Liver (tissue), 9 donors: ENCODE data around the gene CLDN14. TPM values are rescaled to one million over a fixed set of nuclear protein-coding genes. Genes with fewer than 3 reads are reported as not detected.

ENCODE experiments used
- DNase-seq: peaks from one replicate; pipeline ENCODE4 v3.0.0-alpha.2; 2017; ENCODE audit warnings: low spot score
- H3K27ac ChIP-seq, 2 donors: one replicate each; pipeline ENCODE4 v1.7.0; 2013; ENCODE audit warnings: inconsistent platforms in 2 of 2, low read length in 2 of 2, control low read depth in 1 of 2, low read depth in 1 of 2, mild to moderate bottlenecking in 1 of 2
- H3K27me3 ChIP-seq, 4 donors: one replicate each; pipeline versions ENCODE4 v1.6.1 to v1.7.0; 2013; ENCODE audit warnings: low read length in 3 of 4, inconsistent platforms in 1 of 4, mild to moderate bottlenecking in 1 of 4, moderate library complexity in 1 of 4; ENCODE audit not compliant: control insufficient read depth in 4 of 4, insufficient read depth in 4 of 4
- H3K36me3 ChIP-seq, 4 donors: one replicate each; pipeline versions ENCODE4 v1.6.1 to v1.7.0; 2013; ENCODE audit warnings: low read length in 3 of 4, mild to moderate bottlenecking in 3 of 4, low read depth in 1 of 4, moderate library complexity in 1 of 4; ENCODE audit not compliant: control insufficient read depth in 4 of 4, insufficient read depth in 3 of 4
- H3K4me1 ChIP-seq, 4 donors: one replicate each; pipeline versions ENCODE4 v1.6.1 to v1.7.0; 2013; ENCODE audit warnings: low read length in 3 of 4, mild to moderate bottlenecking in 3 of 4, moderate library complexity in 1 of 4; ENCODE audit not compliant: control insufficient read depth in 4 of 4, insufficient read depth in 4 of 4
- H3K4me3 ChIP-seq, 3 donors: one replicate each; pipeline versions ENCODE4 v1.6.1 to v1.7.0; 2013; ENCODE audit warnings: low read length in 3 of 3, control low read depth in 1 of 3, low read depth in 1 of 3, mild to moderate bottlenecking in 1 of 3
- H3K9ac ChIP-seq, 2 donors: one replicate each; pipeline ENCODE4 v1.7.0; 2013; ENCODE audit warnings: low read length in 2 of 2, mild to moderate bottlenecking in 2 of 2, moderate library complexity in 2 of 2, control low read depth in 1 of 2, low read depth in 1 of 2
- H3K9me3 ChIP-seq, 4 donors: one replicate each; pipeline versions ENCODE4 v1.6.1 to v1.7.0; 2013; ENCODE audit warnings: low read length in 3 of 4; ENCODE audit not compliant: control insufficient read depth in 4 of 4
- EGR1 ChIP-seq, 2 donors: IDR thresholded peaks; 2 replicates each; pipeline ENCODE4 v1.6.1; 2016 to 2018; ENCODE audit warnings: antibody characterized with exemption in 2 of 2, low read depth in 2 of 2
- FOXA1 ChIP-seq: IDR thresholded peaks from 2 replicates; pipeline ENCODE4 v1.6.1; 2016; ENCODE audit warnings: antibody characterized with exemption
- FOXA2 ChIP-seq: IDR thresholded peaks from 2 replicates; pipeline ENCODE4 v1.6.1; 2016; ENCODE audit warnings: antibody characterized with exemption
- GABPA ChIP-seq, 2 donors: IDR thresholded peaks in 1 of 2; conservative IDR thresholded peaks in 1 of 2; 2 replicates each; pipeline ENCODE4 v1.6.1; 2016; ENCODE audit warnings: antibody characterized with exemption in 2 of 2, mild to moderate bottlenecking in 1 of 2, moderate library complexity in 1 of 2
- HNF4A ChIP-seq, 2 donors: conservative IDR thresholded peaks; 2 replicates each; pipeline ENCODE4 v1.6.1; 2016; ENCODE audit warnings: antibody characterized with exemption in 2 of 2, mild to moderate bottlenecking in 2 of 2
- HNF4G ChIP-seq: IDR thresholded peaks from 2 replicates; pipeline ENCODE4 v1.6.1; 2016; ENCODE audit warnings: antibody characterized with exemption
- NR2F2 ChIP-seq: IDR thresholded peaks from 2 replicates; pipeline ENCODE4 v1.6.1; 2016; ENCODE audit warnings: antibody characterized with exemption
- RAD21 ChIP-seq, 2 donors: IDR thresholded peaks; 2 replicates each; pipeline ENCODE4 v1.6.1; 2016; ENCODE audit warnings: antibody characterized with exemption in 2 of 2, mild to moderate bottlenecking in 2 of 2
- RXRA ChIP-seq, 2 donors: IDR thresholded peaks; 2 replicates each; pipeline ENCODE4 v1.6.1; 2017 to 2018; ENCODE audit warnings: antibody characterized with exemption in 2 of 2, mild to moderate bottlenecking in 1 of 2
- SP1 ChIP-seq: IDR thresholded peaks from 2 replicates; pipeline ENCODE4 v1.6.1; 2018; ENCODE audit warnings: antibody characterized with exemption, mild to moderate bottlenecking
- TAF1 ChIP-seq: conservative IDR thresholded peaks from 2 replicates; pipeline ENCODE4 v1.6.1; 2016; ENCODE audit warnings: antibody characterized with exemption, mild to moderate bottlenecking
- YY1 ChIP-seq: IDR thresholded peaks from 2 replicates; pipeline ENCODE4 v1.6.1; 2016; ENCODE audit warnings: antibody characterized with exemption, mild to moderate bottlenecking
- WGBS: extraction: QIAGEN DNeasy Blood & Tissue Kit; methylation state at CpG from one replicate; pipeline ENCODE4 v1.1.7; 2013; 5-methylcytosine and 5-hydroxymethylcytosine counted together
- polyA plus RNA-seq, 2 donors: library from polyadenylated mRNA; stranded (reverse) in 1 of 2; unstranded in 1 of 2; fragments of 200-250 nt in 1 of 2; fragments of >200 nt in 1 of 2; fragmentation: Nextera tagmentation in 1 of 2; extraction: Ambion mirVana in 1 of 2; gene quantifications; one replicate each; pipeline versions ENCODE4 v1.2.1 to v1.2.3, GENCODE V29; 2013 to 2015
- total RNA-seq, 2 donors: library from RNA; depleted of rRNA; stranded (reverse); fragments of >200 nt; gene quantifications; one replicate each; pipeline ENCODE4 v1.2.3, GENCODE V29; 2014
- TF ChIP-seq, protein P1 (sequence below): IDR thresholded peaks from 2 replicates; pipeline ENCODE4 v1.6.1; 2016; ENCODE audit warnings: antibody characterized with exemption
- TF ChIP-seq, protein P2 (sequence below): IDR thresholded peaks from 2 replicates; pipeline ENCODE4 v1.6.1; 2016; ENCODE audit warnings: antibody characterized with exemption
- TF ChIP-seq, protein P3 (sequence below): fragments of 150-350 bp; IDR thresholded peaks from 2 replicates; pipeline ENCODE4 v1.5.1; 2017; ENCODE audit warnings: improper control_type of control experiment, low read depth, low read length; ENCODE audit not compliant: missing input control
- TF ChIP-seq, protein P4 (sequence below): IDR thresholded peaks from 2 replicates; pipeline ENCODE4 v1.6.1; 2016; ENCODE audit warnings: antibody characterized with exemption, mild to moderate bottlenecking
- TF ChIP-seq, protein P5 (sequence below): IDR thresholded peaks from 2 replicates; pipeline ENCODE4 v1.6.1; 2016; ENCODE audit warnings: antibody characterized with exemption
- donor health status: healthy.
- donor health status: healthy.
- donor health status: healthy.
- donor health status: healthy.
- donor health status: healthy.

Gene CLDN14
- total and polyA plus RNA-seq, 4 donors = 6.3 to 19.4 (median 13.4) TPM

DNA sequence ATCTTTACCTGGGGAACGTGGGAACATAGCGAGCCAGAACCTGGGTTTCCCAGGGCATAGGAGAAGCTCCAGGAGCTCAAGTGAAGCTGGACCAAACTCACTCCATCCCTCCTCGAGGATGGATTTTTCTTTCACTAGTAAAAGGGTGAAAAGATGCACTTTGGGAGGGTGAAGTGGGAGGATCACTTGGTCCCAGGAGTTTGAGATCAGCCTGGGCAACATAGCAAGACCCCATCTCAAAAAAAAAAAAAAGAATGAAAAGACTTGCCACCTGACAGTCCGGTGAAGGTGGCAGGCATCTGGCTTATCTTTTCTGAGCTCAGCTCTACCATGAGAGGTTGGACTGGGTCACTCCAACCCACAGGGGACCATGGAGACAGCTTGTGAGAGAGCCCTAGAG lies 52.4 kb downstream of the CLDN14 start:
- H3K4me3 ChIP-seq = no peak overlapping the region
- DNase-seq = no peak
- WGBS = 94% methylated on average over 4 of the region's 4 CpGs
- no peaks in the 10 kb centered on the region for H3K27me3 ChIP-seq
- peaks cover 0 to 4% (median 1%) of the 10 kb centered on the region in 4 donors for H3K4me1 ChIP-seq
- H3K9ac ChIP-seq = no peak overlapping the region
- no peaks in the 10 kb centered on the region for H3K36me3 ChIP-seq
- no peak overlapping the region for H3K27ac ChIP-seq
- no peaks in the 10 kb centered on the region for H3K9me3 ChIP-seq
- no peak for TF ChIP-seq EGR1 (IDR thresholded peaks at IDR 0.05; ENCODE audit: low read depth in 2 of 2)
- TF ChIP-seq FOXA2 = no peak
- no peak for TF ChIP-seq TAF1
- TF ChIP-seq, protein P1, sequence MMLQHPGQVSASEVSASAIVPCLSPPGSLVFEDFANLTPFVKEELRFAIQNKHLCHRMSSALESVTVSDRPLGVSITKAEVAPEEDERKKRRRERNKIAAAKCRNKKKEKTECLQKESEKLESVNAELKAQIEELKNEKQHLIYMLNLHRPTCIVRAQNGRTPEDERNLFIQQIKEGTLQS = no peak
- no peak for TF ChIP-seq FOXA1
- TF ChIP-seq, protein P2, sequence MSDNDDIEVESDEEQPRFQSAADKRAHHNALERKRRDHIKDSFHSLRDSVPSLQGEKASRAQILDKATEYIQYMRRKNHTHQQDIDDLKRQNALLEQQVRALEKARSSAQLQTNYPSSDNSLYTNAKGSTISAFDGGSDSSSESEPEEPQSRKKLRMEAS = no peak
- no peak for TF ChIP-seq HNF4A (conservative IDR thresholded peaks at IDR 0.05)
- TF ChIP-seq GABPA (IDR thresholded peaks at IDR 0.05 in 1 of 2, conservative IDR thresholded peaks at IDR 0.05 in 1 of 2) = no peak
- no peak for TF ChIP-seq RXRA (IDR thresholded peaks at IDR 0.05)
- no peak for TF ChIP-seq NR2F2
- TF ChIP-seq, protein P3, sequence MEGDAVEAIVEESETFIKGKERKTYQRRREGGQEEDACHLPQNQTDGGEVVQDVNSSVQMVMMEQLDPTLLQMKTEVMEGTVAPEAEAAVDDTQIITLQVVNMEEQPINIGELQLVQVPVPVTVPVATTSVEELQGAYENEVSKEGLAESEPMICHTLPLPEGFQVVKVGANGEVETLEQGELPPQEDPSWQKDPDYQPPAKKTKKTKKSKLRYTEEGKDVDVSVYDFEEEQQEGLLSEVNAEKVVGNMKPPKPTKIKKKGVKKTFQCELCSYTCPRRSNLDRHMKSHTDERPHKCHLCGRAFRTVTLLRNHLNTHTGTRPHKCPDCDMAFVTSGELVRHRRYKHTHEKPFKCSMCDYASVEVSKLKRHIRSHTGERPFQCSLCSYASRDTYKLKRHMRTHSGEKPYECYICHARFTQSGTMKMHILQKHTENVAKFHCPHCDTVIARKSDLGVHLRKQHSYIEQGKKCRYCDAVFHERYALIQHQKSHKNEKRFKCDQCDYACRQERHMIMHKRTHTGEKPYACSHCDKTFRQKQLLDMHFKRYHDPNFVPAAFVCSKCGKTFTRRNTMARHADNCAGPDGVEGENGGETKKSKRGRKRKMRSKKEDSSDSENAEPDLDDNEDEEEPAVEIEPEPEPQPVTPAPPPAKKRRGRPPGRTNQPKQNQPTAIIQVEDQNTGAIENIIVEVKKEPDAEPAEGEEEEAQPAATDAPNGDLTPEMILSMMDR = no peak
- no peak for TF ChIP-seq HNF4G
- TF ChIP-seq, protein P4, sequence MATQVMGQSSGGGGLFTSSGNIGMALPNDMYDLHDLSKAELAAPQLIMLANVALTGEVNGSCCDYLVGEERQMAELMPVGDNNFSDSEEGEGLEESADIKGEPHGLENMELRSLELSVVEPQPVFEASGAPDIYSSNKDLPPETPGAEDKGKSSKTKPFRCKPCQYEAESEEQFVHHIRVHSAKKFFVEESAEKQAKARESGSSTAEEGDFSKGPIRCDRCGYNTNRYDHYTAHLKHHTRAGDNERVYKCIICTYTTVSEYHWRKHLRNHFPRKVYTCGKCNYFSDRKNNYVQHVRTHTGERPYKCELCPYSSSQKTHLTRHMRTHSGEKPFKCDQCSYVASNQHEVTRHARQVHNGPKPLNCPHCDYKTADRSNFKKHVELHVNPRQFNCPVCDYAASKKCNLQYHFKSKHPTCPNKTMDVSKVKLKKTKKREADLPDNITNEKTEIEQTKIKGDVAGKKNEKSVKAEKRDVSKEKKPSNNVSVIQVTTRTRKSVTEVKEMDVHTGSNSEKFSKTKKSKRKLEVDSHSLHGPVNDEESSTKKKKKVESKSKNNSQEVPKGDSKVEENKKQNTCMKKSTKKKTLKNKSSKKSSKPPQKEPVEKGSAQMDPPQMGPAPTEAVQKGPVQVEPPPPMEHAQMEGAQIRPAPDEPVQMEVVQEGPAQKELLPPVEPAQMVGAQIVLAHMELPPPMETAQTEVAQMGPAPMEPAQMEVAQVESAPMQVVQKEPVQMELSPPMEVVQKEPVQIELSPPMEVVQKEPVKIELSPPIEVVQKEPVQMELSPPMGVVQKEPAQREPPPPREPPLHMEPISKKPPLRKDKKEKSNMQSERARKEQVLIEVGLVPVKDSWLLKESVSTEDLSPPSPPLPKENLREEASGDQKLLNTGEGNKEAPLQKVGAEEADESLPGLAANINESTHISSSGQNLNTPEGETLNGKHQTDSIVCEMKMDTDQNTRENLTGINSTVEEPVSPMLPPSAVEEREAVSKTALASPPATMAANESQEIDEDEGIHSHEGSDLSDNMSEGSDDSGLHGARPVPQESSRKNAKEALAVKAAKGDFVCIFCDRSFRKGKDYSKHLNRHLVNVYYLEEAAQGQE = no peak

DNA sequence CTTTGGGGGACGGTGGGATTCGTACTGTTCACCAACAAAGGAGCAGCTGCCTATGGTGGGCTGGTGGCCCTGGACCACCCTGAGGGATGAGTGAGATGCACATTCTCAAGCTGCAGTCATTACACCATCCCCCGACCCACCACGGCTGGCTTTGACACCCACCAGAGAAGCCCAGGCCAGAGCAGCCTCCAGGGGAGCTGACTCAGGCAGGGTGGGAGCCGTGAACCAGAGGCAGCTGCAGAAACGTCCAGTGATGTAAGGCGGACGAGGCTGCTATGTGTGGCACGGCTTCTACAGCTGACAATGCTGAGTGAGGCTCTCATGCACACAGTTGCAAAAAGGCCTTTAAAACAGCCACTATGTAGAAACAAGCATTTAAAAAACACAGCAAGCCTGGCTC lies 54.6 kb downstream of the CLDN14 start:
- H3K9me3 ChIP-seq = no peaks in the 10 kb centered on the region
- no peak overlapping the region for H3K4me3 ChIP-seq
- H3K9ac ChIP-seq = no peak overlapping the region
- no peaks in the 10 kb centered on the region for H3K27me3 ChIP-seq
- no peak for DNase-seq
- WGBS = 94% methylated on average over 9 of the region's 9 CpGs
- TF ChIP-seq YY1 = no peak
- no peak for TF ChIP-seq SP1
- no peak for TF ChIP-seq NR2F2
- TF ChIP-seq, protein P1 = no peak
- TF ChIP-seq EGR1 (IDR thresholded peaks at IDR 0.05; ENCODE audit: low read depth in 2 of 2) = no peak
- TF ChIP-seq FOXA2 = no peak
- no peak for TF ChIP-seq RXRA (IDR thresholded peaks at IDR 0.05)
- TF ChIP-seq FOXA1 = no peak
- TF ChIP-seq, protein P5, sequence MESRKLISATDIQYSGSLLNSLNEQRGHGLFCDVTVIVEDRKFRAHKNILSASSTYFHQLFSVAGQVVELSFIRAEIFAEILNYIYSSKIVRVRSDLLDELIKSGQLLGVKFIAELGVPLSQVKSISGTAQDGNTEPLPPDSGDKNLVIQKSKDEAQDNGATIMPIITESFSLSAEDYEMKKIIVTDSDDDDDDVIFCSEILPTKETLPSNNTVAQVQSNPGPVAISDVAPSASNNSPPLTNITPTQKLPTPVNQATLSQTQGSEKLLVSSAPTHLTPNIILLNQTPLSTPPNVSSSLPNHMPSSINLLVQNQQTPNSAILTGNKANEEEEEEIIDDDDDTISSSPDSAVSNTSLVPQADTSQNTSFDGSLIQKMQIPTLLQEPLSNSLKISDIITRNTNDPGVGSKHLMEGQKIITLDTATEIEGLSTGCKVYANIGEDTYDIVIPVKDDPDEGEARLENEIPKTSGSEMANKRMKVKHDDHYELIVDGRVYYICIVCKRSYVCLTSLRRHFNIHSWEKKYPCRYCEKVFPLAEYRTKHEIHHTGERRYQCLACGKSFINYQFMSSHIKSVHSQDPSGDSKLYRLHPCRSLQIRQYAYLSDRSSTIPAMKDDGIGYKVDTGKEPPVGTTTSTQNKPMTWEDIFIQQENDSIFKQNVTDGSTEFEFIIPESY = no peak
- no peak for TF ChIP-seq GABPA (IDR thresholded peaks at IDR 0.05 in 1 of 2, conservative IDR thresholded peaks at IDR 0.05 in 1 of 2)
- no peak for TF ChIP-seq HNF4A (conservative IDR thresholded peaks at IDR 0.05)
- TF ChIP-seq RAD21 (IDR thresholded peaks at IDR 0.05) = no peak
- no peaks in the 10 kb centered on the region for H3K36me3 ChIP-seq
- no peak overlapping the region for H3K27ac ChIP-seq
- H3K4me1 ChIP-seq = peaks cover 0 to 11% (median 3%) of the 10 kb centered on the region in 4 donors
